B cell (primary cell): ENCODE measurements around the gene TUBGCP2. TPM values are rescaled to one million over a fixed set of nuclear protein-coding genes. Genes with fewer than 3 reads are reported as not detected.

Experiments
- ATAC-seq: fragments of 200-7000 bp; cut with Tn5 transposase; one replicate; pipeline ENCODE4 v1.10.0; 2021; ENCODE audit warnings: low read depth, mild to moderate bottlenecking, moderate number of reproducible peaks, moderate library complexity
- CTCF ChIA-PET: fragments of 350-600 bp; sonication (Branson Sonifier 250); formaldehyde crosslinking; loops from one replicate; lab custom pipeline; 2021; ENCODE audit warnings: antibody characterized with exemption, inconsistent platforms; lab: Charles Lee
- POLR2A ChIA-PET: fragments of 350-600 bp; sonication (Branson Sonifier 250); formaldehyde crosslinking; loops from one replicate; lab custom pipeline; 2021; ENCODE audit warnings: antibody characterized with exemption; lab: Charles Lee
- DNase-seq: peaks from one replicate; pipeline ENCODE4 v3.0.0; 2013
- H2AFZ ChIP-seq: 2 replicates; pipeline ENCODE4 v1.6.1; 2012; ENCODE audit warnings: mild to moderate bottlenecking, low read depth, low read length; ENCODE audit not compliant: insufficient read depth, poor library complexity, severe bottlenecking
- H3K27ac ChIP-seq, 2 donors: 1 replicate in 1 of 2; 2 replicates in 1 of 2; pipeline ENCODE4 v1.5.1; 2012 to 2013; ENCODE audit warnings: low read length in 2 of 2, mild to moderate bottlenecking in 2 of 2, moderate library complexity in 1 of 2
- H3K27me3 ChIP-seq, 4 experiments: fragments of 200-600 bp in 1 of 4; sonication (generic) in 1 of 4; replicated peaks in 1 of 4; 1 replicate in 2 of 4; 2 replicates in 2 of 4; pipeline versions ENCODE4 v1.6.1 to v1.7.0; 2013 to 2016; ENCODE audit warnings: low read length in 3 of 4, mild to moderate bottlenecking in 2 of 4, mixed read lengths in 1 of 4, moderate library complexity in 1 of 4; ENCODE audit not compliant: insufficient read depth in 4 of 4, control insufficient read depth in 3 of 4; ENCODE audit errors: control extremely low read depth in 1 of 4
- H3K36me3 ChIP-seq, 2 experiments: replicated peaks in 1 of 2; 1 replicate in 1 of 2; 2 replicates in 1 of 2; pipeline versions ENCODE4 v1.6.1 to v1.7.1; 2013; ENCODE audit warnings: low read length in 1 of 2; ENCODE audit not compliant: insufficient read depth in 2 of 2, control insufficient read depth in 1 of 2; ENCODE audit errors: control extremely low read depth in 1 of 2, extremely low read depth in 1 of 2
- H3K4me1 ChIP-seq, 2 donors: fragments of 200-600 bp in 1 of 2; sonication (generic) in 1 of 2; 1 replicate in 1 of 2; 2 replicates in 1 of 2; pipeline versions ENCODE4 v1.5.1 to v1.6.1; 2013 to 2017; ENCODE audit warnings: low read length in 2 of 2; ENCODE audit not compliant: control insufficient read depth in 2 of 2, insufficient read depth in 2 of 2
- H3K4me2 ChIP-seq: replicated peaks from 2 replicates; pipeline ENCODE3; 2012; ENCODE audit warnings: mild to moderate bottlenecking, low read depth, low read length; ENCODE audit not compliant: poor library complexity, severe bottlenecking
- H3K4me3 ChIP-seq, 5 experiments: fragments of 200-600 bp in 1 of 5; sonication (generic) in 1 of 5; 1 replicate in 3 of 5; 2 replicates in 2 of 5; pipeline versions ENCODE4 v1.5.1 to v1.7.0; 2011 to 2016; ENCODE audit warnings: low read length in 4 of 5, mild to moderate bottlenecking in 4 of 5, low read depth in 2 of 5, control low read depth in 1 of 5, moderate library complexity in 1 of 5; ENCODE audit not compliant: insufficient read depth in 1 of 5; ENCODE audit errors: control extremely low read depth in 1 of 5, extremely low read depth in 1 of 5
- H3K79me2 ChIP-seq: fragments of 200-600 bp; sonication (generic); one replicate; pipeline ENCODE4 v1.6.0; 2016; ENCODE audit warnings: low read length; ENCODE audit not compliant: control insufficient read depth, insufficient read depth
- H3K9ac ChIP-seq: fragments of 200-600 bp; sonication (generic); 2 replicates; pipeline ENCODE4 v1.6.1; 2017; ENCODE audit warnings: mild to moderate bottlenecking, low read length, moderate library complexity
- H3K9me3 ChIP-seq, 3 donors: one replicate each; pipeline versions ENCODE4 v1.6.1 to v1.7.1; 2013; ENCODE audit warnings: low read length in 2 of 3; ENCODE audit not compliant: control insufficient read depth in 2 of 3, insufficient read depth in 1 of 3; ENCODE audit errors: control extremely low read depth in 1 of 3
- H4K20me1 ChIP-seq: 2 replicates; pipeline ENCODE4 v1.6.0; 2012; ENCODE audit warnings: mild to moderate bottlenecking, low read length; ENCODE audit not compliant: insufficient read depth, control insufficient read depth, poor library complexity, severe bottlenecking
- H3K27ac Mint-ChIP-seq: one replicate; pipeline ENCODE4 v1.8.0; 2021; ENCODE audit warnings: mixed read lengths
- H3K27me3 Mint-ChIP-seq: one replicate; pipeline ENCODE4 v1.8.0; 2021; ENCODE audit warnings: mixed read lengths
- H3K4me1 Mint-ChIP-seq: one replicate; pipeline ENCODE4 v1.8.0; 2021; ENCODE audit warnings: mixed read lengths
- H3K4me3 Mint-ChIP-seq: one replicate; pipeline ENCODE4 v1.8.0; 2021; ENCODE audit warnings: mixed read lengths
- H3K9me3 Mint-ChIP-seq: one replicate; pipeline ENCODE4 v1.8.0; 2022; ENCODE audit warnings: mixed read lengths; ENCODE audit not compliant: insufficient read depth
- CTCF ChIP-seq: fragments of 200-600 bp; IDR thresholded peaks from one replicate; pipeline ENCODE4 v1.8.0; 2022; ENCODE audit warnings: antibody characterized with exemption, mild to moderate bottlenecking
- EZH2 ChIP-seq: IDR thresholded peaks from 2 replicates; pipeline ENCODE4 v1.6.1; 2012; ENCODE audit warnings: borderline replicate concordance, low read depth, mild to moderate bottlenecking, moderate library complexity, low read length; ENCODE audit not compliant: insufficient read depth, poor library complexity, severe bottlenecking
- WGBS: methylation state at CpG from one replicate; pipeline ENCODE4 v1.1.5; 2013; ENCODE audit warnings: missing lambda C conversion rate; ENCODE audit not compliant: insufficient coverage; 5-methylcytosine and 5-hydroxymethylcytosine counted together
- intact Hi-C: fragments of 100-400 bp; cut with micrococcal nuclease; formaldehyde crosslinking; loops from one replicate; pipeline ENCODE4 v1.10.0; 2022
- polyA plus RNA-seq: library from polyadenylated mRNA; depleted of rRNA; stranded (reverse); fragments of >200 nt; gene quantifications from 2 replicates; pipeline ENCODE4 v1.2.3, GENCODE V29; 2012
- total RNA-seq, 2 donors: library from RNA; stranded (reverse); fragments of 120-200 nt in 1 of 2; gene quantifications; 1 replicate in 1 of 2; 2 replicates in 1 of 2; pipeline versions ENCODE4 v1.2.3 to v1.2.4, GENCODE V29; 2013 to 2022

TUBGCP2 gene
- total and polyA plus RNA-seq, 2 donors (not counting 1 experiment from before 2014, with no cell fraction given): 50.3 to 90.3 TPM

GRCh38 chr10:133254421-133255120, 54.1 kb downstream of the TUBGCP2 start:
- POLR2A ChIA-PET: no interaction called here

More at GRCh38 chr10:133254421-133255120, 54.1 kb downstream of the TUBGCP2 start:
- H3K79me2 ChIP-seq: no peaks in the 10 kb centered on the region
- no peaks in the 10 kb centered on the region for H3K9me3 ChIP-seq
- H3K4me1 Mint-ChIP-seq: peaks cover 22% of the 10 kb centered on the region
- H2AFZ ChIP-seq: no peak overlapping the region
- CTCF ChIA-PET: no interaction called here
- intact Hi-C loops: no loop called here
- no peak overlapping the region for H3K4me3 Mint-ChIP-seq
- WGBS: 87% methylated on average over 13 of the region's 13 CpGs
- no peaks in the 10 kb centered on the region for H3K27me3 ChIP-seq
- no peak for TF ChIP-seq CTCF
- no peak for TF ChIP-seq EZH2
- no peaks in the 10 kb centered on the region for H4K20me1 ChIP-seq
- H3K27ac Mint-ChIP-seq: no peak overlapping the region
- H3K4me3 ChIP-seq: no peak overlapping the region
- H3K27me3 Mint-ChIP-seq: peaks cover 10% of the 10 kb centered on the region
- no peak overlapping the region for H3K27ac ChIP-seq
- H3K9me3 Mint-ChIP-seq: no peaks in the 10 kb centered on the region
- DNase-seq: no peak
- peaks cover 27 to 28% of the 10 kb centered on the region in 2 donors for H3K4me1 ChIP-seq
- H3K36me3 ChIP-seq: no peaks in the 10 kb centered on the region
- ATAC-seq: no peak
- no peak overlapping the region for H3K9ac ChIP-seq
- no peak overlapping the region for H3K4me2 ChIP-seq
